ENCODE results near the gene HAUS7.

Gene HAUS7

GRCh38 chrX:153515435-153515834, 45.1 kb upstream of the HAUS7 start:
- POLR2A ChIA-PET, result no interaction called here
- CTCF ChIA-PET, result interaction anchor here (1.2 to 1.6 kb wide), 3 partner anchors 9 to 24 kb away, joined by 3 to 6 read pairs (median 4); no protein-coding TSS in a partner anchor
- no peak for TF ChIP-seq FOXM1 (IDR thresholded peaks at IDR 0.05; ENCODE audit: borderline replicate concordance)
- DNase-seq (ENCODE audit: extremely low spot score), result no peak

- no peak for DNase-seq (ENCODE audit: extremely low spot score)
- POLR2A ChIA-PET, result no interaction called here
- CTCF ChIA-PET, result interaction anchor here (1.6 kb wide), 1 partner anchor 13 kb away, joined by 4 read pairs; no protein-coding TSS in a partner anchor
- no peak for TF ChIP-seq BHLHE40 (IDR thresholded peaks at IDR 0.05; ENCODE audit: borderline replicate concordance)
- TF ChIP-seq FOXK2 (IDR thresholded peaks at IDR 0.05), result no peak
- TF ChIP-seq FOXM1 (IDR thresholded peaks at IDR 0.05; ENCODE audit: borderline replicate concordance), result no peak
- no peak for TF ChIP-seq L3MBTL2 (conservative IDR thresholded peaks at IDR 0.05)
- TF ChIP-seq PKNOX1 (IDR thresholded peaks at IDR 0.05), result no peak
- TF ChIP-seq SUZ12 (IDR thresholded peaks at IDR 0.05), result no peak
- TF ChIP-seq NFRKB (IDR thresholded peaks at IDR 0.05), result no peak
- TF ChIP-seq ZNF384 (IDR thresholded peaks at IDR 0.05), result no peak
- TF ChIP-seq CTBP1 (IDR thresholded peaks at IDR 0.05; ENCODE audit: borderline replicate concordance), result no peak
- no peak for TF ChIP-seq ELF4 (IDR thresholded peaks at IDR 0.05)
- TF ChIP-seq HDGF (IDR thresholded peaks at IDR 0.05; ENCODE audit: borderline replicate concordance), result no peak
These were observed 43.9 kb upstream of the HAUS7 start for GRCh38 chrX:153514259-153514658.

- DNase-seq (ENCODE audit: extremely low spot score), result no peak
- no peak for TF ChIP-seq TARDBP (IDR thresholded peaks at IDR 0.05)
- no peak for TF ChIP-seq ELF4 (IDR thresholded peaks at IDR 0.05)
- no peak for TF ChIP-seq NFRKB (IDR thresholded peaks at IDR 0.05)
- no peak for TF ChIP-seq L3MBTL2 (conservative IDR thresholded peaks at IDR 0.05)
- no peak for TF ChIP-seq SUZ12 (IDR thresholded peaks at IDR 0.05)
- TF ChIP-seq FOXK2 (IDR thresholded peaks at IDR 0.05), result no peak
- TF ChIP-seq PKNOX1 (IDR thresholded peaks at IDR 0.05), result no peak
- no peak for TF ChIP-seq SP1 (IDR thresholded peaks at IDR 0.05)
- no peak for TF ChIP-seq HDGF (IDR thresholded peaks at IDR 0.05; ENCODE audit: borderline replicate concordance)
- no peak for TF ChIP-seq BHLHE40 (IDR thresholded peaks at IDR 0.05; ENCODE audit: borderline replicate concordance)
- POLR2A ChIA-PET, result no interaction called here
- CTCF ChIA-PET, result no interaction called here
These were observed 42.9 kb upstream of the HAUS7 start for GRCh38 chrX:153513265-153513664.

DNA sequence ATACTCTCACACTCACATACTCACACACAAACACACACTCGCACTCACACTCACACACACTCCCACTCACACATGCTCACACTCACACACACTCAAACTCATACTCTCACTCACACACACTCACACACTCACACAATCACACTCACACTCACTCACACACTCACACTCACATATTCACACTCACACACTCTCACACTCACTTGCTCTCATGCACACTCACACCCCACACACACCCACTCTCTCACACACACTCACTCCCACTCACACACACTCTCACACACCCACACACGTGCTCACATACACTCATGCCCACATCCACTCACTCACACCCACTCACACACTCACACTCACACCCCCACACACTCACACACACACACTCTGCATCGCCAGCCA, 42.1 kb upstream of the HAUS7 start:
- DNase-seq (ENCODE audit: extremely low spot score), result no peak
- no peak for TF ChIP-seq LEF1 (IDR thresholded peaks at IDR 0.05; ENCODE audit: borderline replicate concordance)
- no peak for TF ChIP-seq CTBP1 (IDR thresholded peaks at IDR 0.05; ENCODE audit: borderline replicate concordance)
- TF ChIP-seq NFRKB (IDR thresholded peaks at IDR 0.05), result no peak
- TF ChIP-seq FOXK2 (IDR thresholded peaks at IDR 0.05), result no peak
- TF ChIP-seq SP1 (IDR thresholded peaks at IDR 0.05), result no peak
- no peak for TF ChIP-seq FOXM1 (IDR thresholded peaks at IDR 0.05; ENCODE audit: borderline replicate concordance)
- no peak for TF ChIP-seq TARDBP (IDR thresholded peaks at IDR 0.05)
- TF ChIP-seq ZNF384 (IDR thresholded peaks at IDR 0.05), result no peak
- no peak for TF ChIP-seq ARNT (IDR thresholded peaks at IDR 0.05)
- no peak for TF ChIP-seq L3MBTL2 (conservative IDR thresholded peaks at IDR 0.05)
- TF ChIP-seq BHLHE40 (IDR thresholded peaks at IDR 0.05; ENCODE audit: borderline replicate concordance), result no peak
- no peak for TF ChIP-seq ELF4 (IDR thresholded peaks at IDR 0.05)
- ChIA-PET POLR2A (no interaction called here), CTCF (no interaction called here)

DNA sequence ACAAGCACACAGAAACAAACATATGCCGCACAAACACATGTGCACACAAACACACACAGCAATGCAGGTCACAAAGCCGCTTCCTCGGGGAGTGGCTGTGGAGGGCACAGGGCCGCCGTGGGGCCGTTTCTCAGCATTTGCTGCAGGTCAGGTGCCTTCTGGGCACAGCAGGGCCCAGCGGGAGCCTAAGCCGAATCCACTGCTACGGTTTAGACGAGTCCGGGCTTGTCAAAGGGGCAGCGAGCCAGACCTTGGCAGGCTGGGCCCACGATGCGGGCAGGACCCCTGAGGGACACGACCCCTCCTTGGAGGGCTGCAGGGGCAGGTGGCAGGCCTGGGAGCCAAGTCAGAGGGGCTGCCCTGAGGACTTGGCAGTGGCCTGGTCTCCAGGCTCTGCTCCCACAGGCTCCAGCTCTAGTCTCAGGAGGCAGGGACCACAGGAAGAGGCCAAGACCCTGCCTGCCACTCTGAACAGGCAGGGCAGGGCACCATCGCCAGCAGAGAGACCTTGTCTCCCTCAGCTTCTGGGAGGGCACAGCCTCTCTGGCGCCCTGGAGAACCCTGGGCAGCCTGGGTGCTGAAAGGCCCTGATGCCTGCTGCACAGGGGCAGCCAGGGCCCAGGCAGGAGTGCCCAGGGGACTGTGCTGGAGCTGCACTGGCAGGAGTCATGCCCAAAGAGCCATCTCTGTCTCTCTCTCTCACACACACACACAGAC, 41.6 kb upstream of the HAUS7 start:
- DNase-seq (ENCODE audit: extremely low spot score), result no peak
- ChIA-PET CTCF (interaction anchor here (0.8 to 1.8 kb wide), 2 partner anchors 41 to 156 kb away, joined by 3 to 5 read pairs; partner anchors contain the start of gene HAUS7), POLR2A (no interaction called here)
- TF ChIP-seq FOXM1 (IDR thresholded peaks at IDR 0.05; ENCODE audit: borderline replicate concordance) (no peak), ARNT (IDR thresholded peaks at IDR 0.05) (no peak), L3MBTL2 (conservative IDR thresholded peaks at IDR 0.05) (no peak), FOXK2 (IDR thresholded peaks at IDR 0.05) (no peak), NFRKB (IDR thresholded peaks at IDR 0.05) (no peak), SUZ12 (IDR thresholded peaks at IDR 0.05) (no peak), FOXA1 (IDR thresholded peaks at IDR 0.05) (no peak), HDGF (IDR thresholded peaks at IDR 0.05; ENCODE audit: borderline replicate concordance) (no peak), CTBP1 (IDR thresholded peaks at IDR 0.05; ENCODE audit: borderline replicate concordance) (no peak), ELF4 (IDR thresholded peaks at IDR 0.05) (no peak), BHLHE40 (IDR thresholded peaks at IDR 0.05; ENCODE audit: borderline replicate concordance) (no peak), TARDBP (IDR thresholded peaks at IDR 0.05) (no peak), LEF1 (IDR thresholded peaks at IDR 0.05; ENCODE audit: borderline replicate concordance) (no peak), SP1 (IDR thresholded peaks at IDR 0.05) (no peak), PKNOX1 (IDR thresholded peaks at IDR 0.05) (no peak), ZNF384 (IDR thresholded peaks at IDR 0.05) (no peak)

GRCh38 chrX:153510383-153510782, 40.0 kb upstream of the HAUS7 start:
- no peak for TF ChIP-seq FOXM1 (IDR thresholded peaks at IDR 0.05; ENCODE audit: borderline replicate concordance)
- TF ChIP-seq TARDBP (IDR thresholded peaks at IDR 0.05), result no peak
- no peak for TF ChIP-seq ARNT (IDR thresholded peaks at IDR 0.05)
- TF ChIP-seq L3MBTL2 (conservative IDR thresholded peaks at IDR 0.05), result no peak
- no peak for TF ChIP-seq LEF1 (IDR thresholded peaks at IDR 0.05; ENCODE audit: borderline replicate concordance)
- POLR2A ChIA-PET, result no interaction called here
- CTCF ChIA-PET, result interaction anchor here (0.7 to 1.8 kb wide), 3 partner anchors 40 to 476 kb away, joined by 3 to 5 read pairs (median 5); partner anchors contain the start of gene HAUS7
- DNase-seq (ENCODE audit: extremely low spot score), result no peak

All from HEK293T (cell line).